Measurements from ENCODE around the gene OSBPL9.

DNA sequence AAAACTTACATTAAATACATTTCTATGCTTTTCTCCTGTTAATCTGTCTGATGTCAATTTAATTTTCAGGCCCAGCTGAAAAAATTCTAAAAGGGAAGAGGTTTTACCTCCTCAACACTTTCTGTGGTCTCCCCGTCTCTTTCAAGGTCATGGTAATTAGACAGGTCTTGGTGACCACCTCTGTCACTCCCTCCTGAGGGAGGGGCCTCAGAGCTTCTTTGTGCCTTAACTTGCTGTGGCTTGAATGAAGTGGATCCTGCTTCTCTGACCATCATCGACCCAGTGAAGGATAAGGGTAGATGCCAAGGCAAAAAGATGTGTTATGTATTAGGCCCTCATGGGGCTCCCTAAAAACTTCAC, 40.8 kb upstream of the OSBPL9 start:
- no peak for TF ChIP-seq POLR2A (IDR thresholded peaks at IDR 0.05)
- TF ChIP-seq, protein P1, sequence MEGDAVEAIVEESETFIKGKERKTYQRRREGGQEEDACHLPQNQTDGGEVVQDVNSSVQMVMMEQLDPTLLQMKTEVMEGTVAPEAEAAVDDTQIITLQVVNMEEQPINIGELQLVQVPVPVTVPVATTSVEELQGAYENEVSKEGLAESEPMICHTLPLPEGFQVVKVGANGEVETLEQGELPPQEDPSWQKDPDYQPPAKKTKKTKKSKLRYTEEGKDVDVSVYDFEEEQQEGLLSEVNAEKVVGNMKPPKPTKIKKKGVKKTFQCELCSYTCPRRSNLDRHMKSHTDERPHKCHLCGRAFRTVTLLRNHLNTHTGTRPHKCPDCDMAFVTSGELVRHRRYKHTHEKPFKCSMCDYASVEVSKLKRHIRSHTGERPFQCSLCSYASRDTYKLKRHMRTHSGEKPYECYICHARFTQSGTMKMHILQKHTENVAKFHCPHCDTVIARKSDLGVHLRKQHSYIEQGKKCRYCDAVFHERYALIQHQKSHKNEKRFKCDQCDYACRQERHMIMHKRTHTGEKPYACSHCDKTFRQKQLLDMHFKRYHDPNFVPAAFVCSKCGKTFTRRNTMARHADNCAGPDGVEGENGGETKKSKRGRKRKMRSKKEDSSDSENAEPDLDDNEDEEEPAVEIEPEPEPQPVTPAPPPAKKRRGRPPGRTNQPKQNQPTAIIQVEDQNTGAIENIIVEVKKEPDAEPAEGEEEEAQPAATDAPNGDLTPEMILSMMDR (IDR thresholded peaks at IDR 0.05): no peak
